T-helper 9 cell (primary cell): ENCODE measurements around the gene ATG16L1.

Source experiments
- DNase-seq: peaks from one replicate; pipeline ENCODE4 v3.0.0-alpha.2; 2020

Gene ATG16L1

GRCh38 chr2:233338046-233338445 is 86.6 kb downstream of the ATG16L1 start:
- no peak for DNase-seq

DNA sequence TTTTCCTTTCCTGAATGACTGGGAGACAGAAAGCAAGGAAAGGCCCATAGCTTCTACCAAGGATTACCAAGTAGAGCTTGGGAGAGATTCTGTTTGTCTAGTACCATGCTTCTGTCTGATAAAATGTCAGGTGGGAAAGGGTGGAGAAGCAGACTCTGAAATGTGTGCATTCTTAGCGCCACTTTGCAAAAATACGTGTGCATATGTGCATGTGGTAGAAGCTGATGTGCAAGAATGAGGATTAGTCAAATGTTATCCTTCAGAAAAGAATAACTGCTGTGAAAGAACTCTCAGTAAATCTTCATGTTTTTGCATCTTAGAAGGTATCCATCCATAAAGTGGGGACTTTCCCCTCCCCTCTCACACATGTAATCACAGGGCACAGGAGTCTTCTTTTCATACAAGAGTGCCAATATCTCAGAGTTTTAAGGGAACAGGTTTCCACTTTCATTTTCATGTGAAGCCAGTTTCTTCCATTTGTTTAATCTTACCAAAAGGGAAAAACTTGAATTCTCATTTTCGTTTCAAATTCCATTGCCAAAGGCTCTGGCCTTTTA is 87.4 kb downstream of the ATG16L1 start:
- no peak for DNase-seq

DNA sequence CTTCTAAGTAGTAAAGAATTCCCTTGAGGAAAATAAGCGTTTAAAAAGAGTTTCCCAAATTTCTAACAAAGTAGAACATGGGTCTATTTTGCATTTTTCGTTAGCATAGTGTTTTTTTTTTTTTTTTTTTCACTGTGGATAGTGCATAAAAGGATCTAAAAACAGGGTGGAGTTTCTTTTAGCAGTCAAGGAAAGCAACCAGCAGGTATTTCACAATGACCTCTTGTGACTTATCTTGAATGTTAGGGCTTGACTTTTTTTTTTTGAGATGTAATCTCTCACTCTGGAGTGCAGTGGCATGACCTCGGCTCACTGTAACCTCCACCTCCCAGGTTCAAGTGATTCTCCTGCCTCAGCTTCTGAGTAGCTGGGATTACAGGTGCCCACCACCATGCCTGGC is 88.0 kb downstream of the ATG16L1 start:
- DNase-seq: no peak

- DNase-seq: no peak
Observed at GRCh38 chr2:233341296-233341695, 89.8 kb downstream of the ATG16L1 start.

- no peak for DNase-seq
Observed at GRCh38 chr2:233342301-233342700, 90.8 kb downstream of the ATG16L1 start.

GRCh38 chr2:233343171-233343705 is 91.8 kb downstream of the ATG16L1 start:
- no peak for DNase-seq
